K562 (cell line): ENCODE measurements around the gene ZBTB7A. TPM values are rescaled to one million over a fixed set of nuclear protein-coding genes. Genes with fewer than 3 reads are reported as not detected.

ENCODE experiments used
- CBX8 ChIP-seq: fragments of 200-600 bp; sonication (generic); IDR thresholded peaks from 2 replicates; pipeline ENCODE4 v1.6.1; 2012; ENCODE audit warnings: borderline replicate concordance, mixed run types, low read depth, mild to moderate bottlenecking, moderate library complexity, mixed read lengths, low read length, control low read depth, inconsistent platforms; ENCODE audit not compliant: poor library complexity, severe bottlenecking; ENCODE audit errors: extremely low read depth
- CREB1 ChIP-seq, 2 experiments: sonication (generic) in 1 of 2; formaldehyde crosslinking in 1 of 2; IDR thresholded peaks; 2 replicates each; pipeline versions ENCODE4 v1.6.1 to v1.8.0; 2012 to 2022; ENCODE audit warnings: inconsistent platforms in 1 of 2, mild to moderate bottlenecking in 1 of 2, missing genetic modification reagents in 1 of 2, moderate library complexity in 1 of 2
- CSDE1 ChIP-seq, 2 experiments: fragments of 450-650 bp; IDR thresholded peaks; 2 replicates each; pipeline ENCODE4 v1.6.1; 2016; ENCODE audit warnings: mild to moderate bottlenecking in 1 of 2
- CTBP1 ChIP-seq: fragments of 450-650 bp; IDR thresholded peaks from 2 replicates; pipeline ENCODE4 v1.6.1; 2016; ENCODE audit warnings: borderline replicate concordance
- GABPB1 ChIP-seq: sonication (generic); formaldehyde crosslinking; IDR thresholded peaks from 2 replicates; pipeline ENCODE4 v1.8.0; 2022; ENCODE audit warnings: mild to moderate bottlenecking, missing genetic modification reagents
- HDAC2 ChIP-seq: fragments of 450-650 bp; IDR thresholded peaks from 2 replicates; pipeline ENCODE4 v1.6.1; 2016; ENCODE audit warnings: mild to moderate bottlenecking
- HLTF ChIP-seq: fragments of 450-650 bp; IDR thresholded peaks from 2 replicates; pipeline ENCODE4 v1.6.1; 2016
- KLF10 ChIP-seq: fragments of 250-450 bp; sonication (Bioruptor Pico); IDR thresholded peaks from 2 replicates; pipeline ENCODE4 v1.6.1; 2021; ENCODE audit warnings: matching md5 sums
- NFIC ChIP-seq: fragments of 450-650 bp; IDR thresholded peaks from 2 replicates; pipeline ENCODE4 v1.6.1; 2017; ENCODE audit warnings: mild to moderate bottlenecking, inconsistent platforms
- NR2C1 ChIP-seq, 2 experiments: fragments of 450-650 bp; IDR thresholded peaks; 2 replicates each; pipeline ENCODE4 v1.6.1; 2017; ENCODE audit warnings: mild to moderate bottlenecking in 2 of 2, antibody characterized with exemption in 1 of 2, inconsistent platforms in 1 of 2, missing compliant biosample characterization in 1 of 2, missing genetic modification characterization in 1 of 2
- PHB ChIP-seq: fragments of 250-450 bp; sonication (Bioruptor Pico); IDR thresholded peaks from 2 replicates; pipeline ENCODE4 v1.5.0; 2021
- PRPF4 ChIP-seq: fragments of 200-400 bp; formaldehyde crosslinking; IDR thresholded peaks from one replicate; pipeline ENCODE4 v1.6.1; 2017; ENCODE audit warnings: low read length, low read depth, mild to moderate bottlenecking; ENCODE audit not compliant: insufficient read depth, poor library complexity, severe bottlenecking
- SIN3B ChIP-seq: fragments of 450-650 bp; IDR thresholded peaks from 2 replicates; pipeline ENCODE4 v1.6.1; 2017; ENCODE audit warnings: low read depth, mild to moderate bottlenecking, moderate library complexity
- SNRNP70 ChIP-seq: fragments of 200-400 bp; formaldehyde crosslinking; optimal IDR thresholded peaks from 2 replicates; pipeline ENCODE3; 2017; ENCODE audit warnings: low read depth, low read length
- SP1 ChIP-seq: sonication (generic); formaldehyde crosslinking; IDR thresholded peaks from 2 replicates; pipeline ENCODE4 v1.8.1; 2022; ENCODE audit warnings: mild to moderate bottlenecking, missing genetic modification reagents
- ZFP30 ChIP-seq: fragments of 250-450 bp; sonication (Bioruptor Pico); IDR thresholded peaks from 2 replicates; pipeline ENCODE4 v1.8.0; 2022; ENCODE audit warnings: moderate library complexity, mild to moderate bottlenecking, inconsistent platforms, borderline replicate concordance
- ZFP36 ChIP-seq: fragments of 150-350 bp; IDR thresholded peaks from 2 replicates; pipeline ENCODE4 v1.6.1; 2018; ENCODE audit warnings: low read length, low read depth; ENCODE audit not compliant: partially characterized antibody
- ZKSCAN1 ChIP-seq: fragments of 150-350 bp; IDR thresholded peaks from 2 replicates; pipeline ENCODE4 v1.6.1; 2016; ENCODE audit warnings: low read depth, low read length
- ZNF12 ChIP-seq: sonication (generic); formaldehyde crosslinking; IDR thresholded peaks from 2 replicates; pipeline ENCODE4 v1.4.0; 2020; ENCODE audit warnings: mild to moderate bottlenecking, missing genetic modification reagents
- ZNF830 ChIP-seq: fragments of 250-450 bp; sonication (Bioruptor Pico); IDR thresholded peaks from 2 replicates; pipeline ENCODE4 v1.5.0; 2021; ENCODE audit warnings: mild to moderate bottlenecking
- polyA plus RNA-seq, 8 experiments: library from polyadenylated mRNA; depleted of rRNA in 4 of 8; stranded (reverse) in 5 of 8; unstranded in 3 of 8; fragments of >200 nt; fragmentation: Nextera tagmentation in 2 of 8; fragmentation: Illumina TruSeq in 1 of 8; extraction: Ambion mirVana in 2 of 8; extraction: Trizol in 1 of 8; gene quantifications; 2 replicates each; pipeline versions ENCODE4 v1.2.1 to v1.2.3, GENCODE V29; 2011 to 2014; ENCODE audit warnings: inconsistent platforms in 1 of 8, missing spikeins in 1 of 8
- total RNA-seq, 7 experiments: library from RNA; depleted of rRNA in 6 of 7; stranded (reverse); fragments of >200 nt in 6 of 7; fragmentation: Illumina TruSeq in 2 of 7; extraction: Trizol in 2 of 7; gene quantifications; 2 replicates each; pipeline versions ENCODE4 v1.2.1 to v1.2.3, GENCODE V29; 2011 to 2021; ENCODE audit warnings: low replicate concordance in 1 of 7
- TF ChIP-seq, protein P1 (sequence below): sonication (generic); formaldehyde crosslinking; IDR thresholded peaks from 2 replicates; pipeline ENCODE4 v1.8.0; 2022; ENCODE audit warnings: missing genetic modification reagents, mild to moderate bottlenecking, moderate library complexity, borderline replicate concordance
- TF ChIP-seq, protein P2 (sequence below): fragments of 250-450 bp; sonication (Bioruptor Pico); IDR thresholded peaks from 2 replicates; pipeline ENCODE4 v1.4.0; 2020; ENCODE audit warnings: mild to moderate bottlenecking
- TF ChIP-seq, protein P3 (sequence below): fragments of 250-450 bp; sonication (Bioruptor Pico); IDR thresholded peaks from 2 replicates; pipeline ENCODE4 v1.9.0; 2021; ENCODE audit warnings: mild to moderate bottlenecking, inconsistent platforms
- TF ChIP-seq, protein P4 (sequence below): IDR thresholded peaks from 2 replicates; pipeline ENCODE4 v1.6.1; 2011; ENCODE audit not compliant: insufficient read length; ENCODE audit errors: extremely low read depth

ZBTB7A gene
- total and polyA plus RNA-seq, 9 of the 15 experiments (the other 6 are each of a cell fraction or from before 2014, with no cell fraction given), result 0.11 to 34.0 (median 4.6) TPM

DNA sequence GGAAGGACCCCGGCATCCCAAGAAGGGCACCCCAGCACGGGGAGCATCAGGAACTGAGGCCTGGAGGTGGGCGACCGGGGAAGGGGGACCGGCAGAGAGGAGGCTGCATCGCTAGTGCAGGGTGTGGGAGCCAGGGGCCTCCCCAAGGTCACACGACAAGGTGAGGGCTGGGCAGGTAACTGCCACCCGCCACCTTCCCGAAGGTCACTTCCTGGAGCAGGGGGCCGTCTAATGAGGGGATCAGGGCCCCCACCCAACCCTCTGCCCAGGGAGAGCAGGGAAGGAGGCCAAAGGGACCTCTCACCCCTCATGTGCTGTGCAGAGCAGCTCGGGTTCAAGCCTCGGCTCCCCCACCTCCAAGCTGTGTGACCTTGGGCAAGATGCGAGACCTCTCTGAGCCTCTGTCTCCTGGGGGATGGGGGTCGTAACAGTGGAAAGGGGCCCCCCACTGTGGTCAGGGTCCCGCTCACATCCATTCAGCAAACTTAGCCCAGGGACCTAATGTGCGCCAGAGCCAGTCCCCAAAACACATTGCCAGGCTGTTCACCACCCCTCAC, 6.0 kb downstream of the ZBTB7A start (continued):
- no peak for TF ChIP-seq PHB
- TF ChIP-seq NR2C1 (IDR thresholded peaks at IDR 0.05), result no peak
- TF ChIP-seq NR2C1 (tag; IDR thresholded peaks at IDR 0.05), result no peak
- TF ChIP-seq, protein P1, sequence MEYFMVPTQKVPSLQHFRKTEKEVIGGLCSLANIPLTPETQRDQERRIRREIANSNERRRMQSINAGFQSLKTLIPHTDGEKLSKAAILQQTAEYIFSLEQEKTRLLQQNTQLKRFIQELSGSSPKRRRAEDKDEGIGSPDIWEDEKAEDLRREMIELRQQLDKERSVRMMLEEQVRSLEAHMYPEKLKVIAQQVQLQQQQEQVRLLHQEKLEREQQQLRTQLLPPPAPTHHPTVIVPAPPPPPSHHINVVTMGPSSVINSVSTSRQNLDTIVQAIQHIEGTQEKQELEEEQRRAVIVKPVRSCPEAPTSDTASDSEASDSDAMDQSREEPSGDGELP, result no peak; the same call in 1 of the 2 replicates
- TF ChIP-seq CBX8, result no peak
- peak; percentile 81 for TF ChIP-seq ZFP36
- TF ChIP-seq ZFP30 (CRISPR knock-in tag), result no peak
- no peak for TF ChIP-seq CSDE1 (IDR thresholded peaks at IDR 0.05)
- TF ChIP-seq KLF10 (CRISPR knock-in tag), result no peak
- TF ChIP-seq HDAC2, result 0 out of 2 replicates have a peak, but pooled peaks have one; percentile 16
- TF ChIP-seq GABPB1 (CRISPR knock-in tag), result 0 out of 2 replicates have a peak, but pooled peaks have one; percentile 15
- no peak for TF ChIP-seq PRPF4
- no peak for TF ChIP-seq ZNF12 (CRISPR knock-in tag)
- TF ChIP-seq, protein P2, sequence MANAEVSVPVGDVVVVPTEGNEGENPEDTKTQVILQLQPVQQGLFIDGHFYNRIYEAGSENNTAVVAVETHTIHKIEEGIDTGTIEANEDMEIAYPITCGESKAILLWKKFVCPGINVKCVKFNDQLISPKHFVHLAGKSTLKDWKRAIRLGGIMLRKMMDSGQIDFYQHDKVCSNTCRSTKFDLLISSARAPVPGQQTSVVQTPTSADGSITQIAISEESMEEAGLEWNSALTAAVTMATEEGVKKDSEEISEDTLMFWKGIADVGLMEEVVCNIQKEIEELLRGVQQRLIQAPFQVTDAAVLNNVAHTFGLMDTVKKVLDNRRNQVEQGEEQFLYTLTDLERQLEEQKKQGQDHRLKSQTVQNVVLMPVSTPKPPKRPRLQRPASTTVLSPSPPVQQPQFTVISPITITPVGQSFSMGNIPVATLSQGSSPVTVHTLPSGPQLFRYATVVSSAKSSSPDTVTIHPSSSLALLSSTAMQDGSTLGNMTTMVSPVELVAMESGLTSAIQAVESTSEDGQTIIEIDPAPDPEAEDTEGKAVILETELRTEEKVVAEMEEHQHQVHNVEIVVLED (CRISPR knock-in tag), result no peak
- no peak for TF ChIP-seq NFIC
- TF ChIP-seq CREB1 (IDR thresholded peaks at IDR 0.05), result no peak
- TF ChIP-seq CREB1 (CRISPR knock-in tag; IDR thresholded peaks at IDR 0.05), result 0 out of 2 replicates have a peak, but pooled peaks have one; percentile 30
- no peak for TF ChIP-seq HLTF
- TF ChIP-seq, protein P3, sequence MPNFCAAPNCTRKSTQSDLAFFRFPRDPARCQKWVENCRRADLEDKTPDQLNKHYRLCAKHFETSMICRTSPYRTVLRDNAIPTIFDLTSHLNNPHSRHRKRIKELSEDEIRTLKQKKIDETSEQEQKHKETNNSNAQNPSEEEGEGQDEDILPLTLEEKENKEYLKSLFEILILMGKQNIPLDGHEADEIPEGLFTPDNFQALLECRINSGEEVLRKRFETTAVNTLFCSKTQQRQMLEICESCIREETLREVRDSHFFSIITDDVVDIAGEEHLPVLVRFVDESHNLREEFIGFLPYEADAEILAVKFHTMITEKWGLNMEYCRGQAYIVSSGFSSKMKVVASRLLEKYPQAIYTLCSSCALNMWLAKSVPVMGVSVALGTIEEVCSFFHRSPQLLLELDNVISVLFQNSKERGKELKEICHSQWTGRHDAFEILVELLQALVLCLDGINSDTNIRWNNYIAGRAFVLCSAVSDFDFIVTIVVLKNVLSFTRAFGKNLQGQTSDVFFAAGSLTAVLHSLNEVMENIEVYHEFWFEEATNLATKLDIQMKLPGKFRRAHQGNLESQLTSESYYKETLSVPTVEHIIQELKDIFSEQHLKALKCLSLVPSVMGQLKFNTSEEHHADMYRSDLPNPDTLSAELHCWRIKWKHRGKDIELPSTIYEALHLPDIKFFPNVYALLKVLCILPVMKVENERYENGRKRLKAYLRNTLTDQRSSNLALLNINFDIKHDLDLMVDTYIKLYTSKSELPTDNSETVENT (CRISPR knock-in tag), result no peak
- TF ChIP-seq ZKSCAN1, result 0 out of 2 replicates have a peak, but pooled peaks have one; percentile 51
- TF ChIP-seq CTBP1, result no peak
- TF ChIP-seq, protein P4, sequence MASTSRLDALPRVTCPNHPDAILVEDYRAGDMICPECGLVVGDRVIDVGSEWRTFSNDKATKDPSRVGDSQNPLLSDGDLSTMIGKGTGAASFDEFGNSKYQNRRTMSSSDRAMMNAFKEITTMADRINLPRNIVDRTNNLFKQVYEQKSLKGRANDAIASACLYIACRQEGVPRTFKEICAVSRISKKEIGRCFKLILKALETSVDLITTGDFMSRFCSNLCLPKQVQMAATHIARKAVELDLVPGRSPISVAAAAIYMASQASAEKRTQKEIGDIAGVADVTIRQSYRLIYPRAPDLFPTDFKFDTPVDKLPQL, result no peak
- no peak for TF ChIP-seq ZNF830 (CRISPR knock-in tag)
- no peak for TF ChIP-seq SNRNP70
- no peak for TF ChIP-seq SIN3B
- TF ChIP-seq SP1 (CRISPR knock-in tag), result 0 out of 2 replicates have a peak, but pooled peaks have one; percentile 6
